Measurements from ENCODE around the gene HNF4A. TPM values are rescaled to one million over a fixed set of nuclear protein-coding genes. Genes with fewer than 3 reads are reported as not detected.
"Not testable (repeated sequence)": the region's sequence is repeated elsewhere in the genome, so short reads cannot be mapped to it uniquely, and the experiment has no call there.

HNF4A gene
- total RNA-seq, 3 donors from 2014 or later (not counting 1 experiment from before 2014, with no cell fraction given), result not detected

DNA sequence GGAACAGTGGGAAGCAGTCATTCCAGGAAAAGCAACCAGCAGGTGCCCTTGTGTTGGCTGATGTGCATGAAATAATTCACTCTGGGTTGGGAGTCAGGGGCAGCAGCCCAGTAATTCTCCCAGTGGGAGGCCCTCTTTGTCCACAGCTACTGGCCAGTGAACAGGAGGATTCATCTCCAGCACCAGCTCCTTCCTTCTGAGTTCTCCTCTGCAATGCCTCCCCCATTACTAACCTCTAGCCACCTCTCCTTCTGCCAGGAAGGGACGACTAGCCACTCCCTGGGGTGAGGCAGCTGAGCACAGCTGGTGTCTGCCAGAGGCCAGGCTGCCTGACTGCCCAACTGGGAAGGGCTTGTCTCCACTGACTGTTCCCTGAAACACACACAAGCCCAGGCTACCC is 31.2 kb upstream of the HNF4A start:
- Mint-ChIP-seq H3K36me3 (no peaks in the 10 kb centered on the region), H3K27me3 (ENCODE audit: low read depth in 2 of 2) (peaks cover 9 to 28% of the 10 kb centered on the region in 2 donors), H3K4me1 (no peaks in the 10 kb centered on the region), H3K27ac (no peak overlapping the region), H3K4me3 (no peak overlapping the region), H3K9me3 (no peaks in the 10 kb centered on the region)
- 47% methylated on average over 1 of the region's 1 CpG for WGBS (ENCODE audit: insufficient coverage)
- H3K36me3 ChIP-seq (ENCODE audit: control insufficient read depth, insufficient read depth, low read length), result no peaks in the 10 kb centered on the region
- DNase-seq, result no peak
- no peaks in the 10 kb centered on the region for H3K9me3 ChIP-seq (ENCODE audit: control insufficient read depth, insufficient read depth, low read length)
- intact Hi-C loops (cut with micrococcal nuclease), result no loop called here
- peaks cover 5% of the 10 kb centered on the region for H3K27me3 ChIP-seq (ENCODE audit: control insufficient read depth, insufficient read depth, low read length)
- no peak for TF ChIP-seq CTCF (IDR thresholded peaks at IDR 0.05)
- H3K27ac ChIP-seq (ENCODE audit: low read length), result no peak overlapping the region
- no peaks in the 10 kb centered on the region for H3K4me1 ChIP-seq (ENCODE audit: control insufficient read depth, insufficient read depth, low read length)
- no peak overlapping the region for H3K4me3 ChIP-seq (ENCODE audit: low read length)
- ATAC-seq, result no peak

- intact Hi-C loops (cut with micrococcal nuclease), result no loop called here
- H3K4me1 Mint-ChIP-seq, result no peaks in the 10 kb centered on the region
- no peaks in the 10 kb centered on the region for H3K4me1 ChIP-seq (ENCODE audit: control insufficient read depth, insufficient read depth, low read length)
- H3K27me3 Mint-ChIP-seq (ENCODE audit: low read depth in 2 of 2), result peaks cover 16 to 37% of the 10 kb centered on the region in 2 donors
- H3K9me3 ChIP-seq (ENCODE audit: control insufficient read depth, insufficient read depth, low read length), result no peaks in the 10 kb centered on the region
- H3K27me3 ChIP-seq (ENCODE audit: control insufficient read depth, insufficient read depth, low read length), result peaks cover 5% of the 10 kb centered on the region
- no peak for TF ChIP-seq CTCF (IDR thresholded peaks at IDR 0.05)
- no peaks in the 10 kb centered on the region for H3K36me3 ChIP-seq (ENCODE audit: control insufficient read depth, insufficient read depth, low read length)
- H3K4me3 ChIP-seq (ENCODE audit: low read length), result no peak overlapping the region
- peak in 1 of 2 donors; percentile 33 for DNase-seq
- no peak for ATAC-seq
- WGBS (ENCODE audit: insufficient coverage), result 8% methylated on average over 48 of the region's 50 CpGs
- no peaks in the 10 kb centered on the region for H3K36me3 Mint-ChIP-seq
- no peaks in the 10 kb centered on the region for H3K9me3 Mint-ChIP-seq
- no peak overlapping the region for H3K27ac Mint-ChIP-seq
- H3K27ac ChIP-seq (ENCODE audit: low read length), result no peak overlapping the region
- no peak overlapping the region for H3K4me3 Mint-ChIP-seq
Observed at GRCh38 chr20:44326391-44327159, 28.9 kb upstream of the HNF4A start.

- Mint-ChIP-seq H3K27me3 (ENCODE audit: low read depth in 2 of 2) (peaks cover 16 to 38% of the 10 kb centered on the region in 2 donors), H3K4me3 (peak overlapping the region; percentile 29)
- H3K4me3 ChIP-seq (ENCODE audit: low read length); ATAC-seq; H3K27ac ChIP-seq (ENCODE audit: low read length); H3K9me3 ChIP-seq (ENCODE audit: control insufficient read depth, insufficient read depth, low read length); H3K36me3 Mint-ChIP-seq; H3K27ac Mint-ChIP-seq; DNase-seq; H3K36me3 ChIP-seq (ENCODE audit: control insufficient read depth, insufficient read depth, low read length); intact Hi-C loops (cut with micrococcal nuclease); H3K4me1 Mint-ChIP-seq; H3K27me3 ChIP-seq (ENCODE audit: control insufficient read depth, insufficient read depth, low read length); H3K4me1 ChIP-seq (ENCODE audit: control insufficient read depth, insufficient read depth, low read length); H3K9me3 Mint-ChIP-seq: not testable (repeated sequence)
- 94% methylated on average over 7 of the region's 7 CpGs for WGBS (ENCODE audit: insufficient coverage)
Observed at GRCh38 chr20:44327748-44328147, 27.8 kb upstream of the HNF4A start.

GRCh38 chr20:44328428-44328827 is 27.1 kb upstream of the HNF4A start:
- DNase-seq, result no peak
- peaks cover 5% of the 10 kb centered on the region for H3K27me3 ChIP-seq (ENCODE audit: control insufficient read depth, insufficient read depth, low read length)
- no peaks in the 10 kb centered on the region for H3K36me3 ChIP-seq (ENCODE audit: control insufficient read depth, insufficient read depth, low read length)
- Mint-ChIP-seq H3K9me3 (no peaks in the 10 kb centered on the region), H3K27ac (no peak overlapping the region), H3K36me3 (no peaks in the 10 kb centered on the region), H3K4me3 (no peak overlapping the region), H3K27me3 (ENCODE audit: low read depth in 2 of 2) (peaks cover 17 to 40% of the 10 kb centered on the region in 2 donors), H3K4me1 (no peaks in the 10 kb centered on the region)
- H3K4me1 ChIP-seq (ENCODE audit: control insufficient read depth, insufficient read depth, low read length), result no peaks in the 10 kb centered on the region
- ATAC-seq, result no peak
- 90% methylated on average over 2 of the region's 4 CpGs for WGBS (ENCODE audit: insufficient coverage)
- no peak for TF ChIP-seq CTCF (IDR thresholded peaks at IDR 0.05)
- no peaks in the 10 kb centered on the region for H3K9me3 ChIP-seq (ENCODE audit: control insufficient read depth, insufficient read depth, low read length)
- H3K27ac ChIP-seq (ENCODE audit: low read length), result no peak overlapping the region
- intact Hi-C loops (cut with micrococcal nuclease), result no loop called here
- H3K4me3 ChIP-seq (ENCODE audit: low read length), result no peak overlapping the region
